Panc1 (cell line): ENCODE data around the gene IFNAR2. TPM values are rescaled to one million over a fixed set of nuclear protein-coding genes. Genes with fewer than 3 reads are reported as not detected.

Source experiments
- ATAC-seq: fragments of 200-7000 bp; cut with Tn5 transposase; 2 replicates; pipeline ENCODE4 v1.9.1; 2020; ENCODE audit warnings: mild to moderate bottlenecking, moderate library complexity
- BruUV-seq: library from RNA; stranded (reverse); fragments of 400-500 nt; replicated peaks from 2 replicates; lab custom pipeline; 2021; lab: Mats Ljungman, UMichigan
- CTCF ChIA-PET: fragments of 300-600 bp; sonication (Branson Sonifier 250); formaldehyde crosslinking; loops from one replicate; lab custom pipeline; 2022; ENCODE audit warnings: antibody characterized with exemption; lab: Charles Lee
- POLR2A ChIA-PET: fragments of 300-600 bp; sonication (Branson Sonifier 250); formaldehyde crosslinking; loops from one replicate; lab custom pipeline; 2022; ENCODE audit warnings: antibody characterized with exemption; lab: Charles Lee
- DNase-seq: peaks from one replicate; pipeline ENCODE4 v3.0.0-alpha.2; 2010; ENCODE audit warnings: low read depth, low spot score
- H3K27ac ChIP-seq: 2 replicates; pipeline ENCODE4 v1.5.1; 2011; ENCODE audit warnings: mild to moderate bottlenecking, low read length, inconsistent platforms
- H3K27me3 ChIP-seq: fragments of 200-500 bp; sonication (Bioruptor generic); 2 replicates; pipeline ENCODE4 v1.6.0; 2014; ENCODE audit warnings: low read length, inconsistent platforms; ENCODE audit not compliant: control insufficient read depth, insufficient read depth
- H3K36me3 ChIP-seq: fragments of 200-500 bp; sonication (Bioruptor generic); 2 replicates; pipeline ENCODE4 v1.5.1; 2014; ENCODE audit warnings: inconsistent platforms, mild to moderate bottlenecking, low read length, moderate library complexity; ENCODE audit not compliant: control insufficient read depth, insufficient read depth
- H3K4me1 ChIP-seq: 2 replicates; pipeline ENCODE4 v1.5.1; 2011; ENCODE audit warnings: inconsistent platforms, mild to moderate bottlenecking, low read length, moderate library complexity; ENCODE audit not compliant: control insufficient read depth, insufficient read depth
- H3K4me3 ChIP-seq, 2 experiments: 2 replicates each; pipeline ENCODE4 v1.5.1; 2011 to 2012; ENCODE audit warnings: low read depth in 2 of 2, low read length in 2 of 2, mild to moderate bottlenecking in 2 of 2, inconsistent platforms in 1 of 2, moderate library complexity in 1 of 2
- H3K9me3 ChIP-seq: fragments of 200-500 bp; sonication (Bioruptor generic); 2 replicates; pipeline ENCODE4 v1.5.1; 2014; ENCODE audit warnings: low read depth, mild to moderate bottlenecking, inconsistent platforms, low read length, moderate library complexity; ENCODE audit not compliant: control insufficient read depth, insufficient read depth
- CTCF ChIP-seq: fragments of 450-650 bp; IDR thresholded peaks from 2 replicates; pipeline ENCODE4 v1.5.1; 2017; ENCODE audit warnings: mild to moderate bottlenecking
- POLR2AphosphoS5 ChIP-seq: IDR thresholded peaks from 2 replicates; pipeline ENCODE4 v1.6.1; 2012; ENCODE audit warnings: mild to moderate bottlenecking, low read depth, low read length, moderate library complexity
- REST ChIP-seq, 2 experiments: IDR thresholded peaks; 2 replicates each; pipeline ENCODE4 v1.6.1; 2011 to 2012; ENCODE audit warnings: low read depth in 2 of 2, control low read depth in 1 of 2, low read length in 1 of 2, mild to moderate bottlenecking in 1 of 2, moderate library complexity in 1 of 2; ENCODE audit not compliant: insufficient read depth in 1 of 2
- SIN3A ChIP-seq: IDR thresholded peaks from 2 replicates; pipeline ENCODE4 v1.6.1; 2012; ENCODE audit warnings: low read depth, mild to moderate bottlenecking, low read length, moderate library complexity, borderline replicate concordance; ENCODE audit not compliant: insufficient read depth
- TCF7L2 ChIP-seq: IDR thresholded peaks from 2 replicates; pipeline ENCODE4 v1.6.1; 2011; ENCODE audit warnings: mild to moderate bottlenecking, low read depth, low read length, inconsistent platforms
- in situ Hi-C: cut with HindIII; loops from 2 replicates; pipeline ENCODE4 v1.10.0; 2016; ENCODE audit warnings: low sequenced_read_pairs, low pct_unique_long_range_greater_than_20kb
- intact Hi-C: fragments of 100-400 bp; cut with micrococcal nuclease; formaldehyde crosslinking; loops from one replicate; pipeline ENCODE4 v1.10.0; 2022; ENCODE audit not compliant: unreplicated experiment
- total RNA-seq: library from RNA; stranded (reverse); gene quantifications from one replicate; pipeline ENCODE4 v1.2.1, GENCODE V29; 2021; ENCODE audit not compliant: unreplicated experiment

Gene IFNAR2
- total RNA-seq, 1 experiment from 2014 or later: 18.2 TPM

- in situ Hi-C loops: no loop called here
These were observed 30.7 kb upstream of the IFNAR2 start for GRCh38 chr21:33199100-33199464.

GRCh38 chr21:33199516-33200217, 30.1 kb upstream of the IFNAR2 start:
- peaks cover 5% of the 10 kb centered on the region; the same call in 1 of the 2 replicates for H3K4me1 ChIP-seq
- H3K4me3 ChIP-seq: no peak overlapping the region
- BruUV-seq: no TSS peak
- no peak overlapping the region for H3K27ac ChIP-seq
- POLR2A ChIA-PET: interaction anchor here (0.6 kb wide), 2 partner anchors 142 to 245 kb away, joined by 3 to 11 read pairs; no protein-coding TSS in a partner anchor
- TF ChIP-seq CTCF: peak; percentile 74
- no peak for TF ChIP-seq POLR2AphosphoS5
- TF ChIP-seq TCF7L2: peak; percentile 70; the same call in 1 of the 2 replicates
- no peaks in the 10 kb centered on the region for H3K9me3 ChIP-seq
- in situ Hi-C loops (no loop called here), intact Hi-C loops (loop anchor here (5.0 kb wide), 3 partner anchors 163 to 367 kb away; no protein-coding TSS in a partner anchor)
- no peaks in the 10 kb centered on the region for H3K27me3 ChIP-seq
- H3K36me3 ChIP-seq: no peaks in the 10 kb centered on the region
- ATAC-seq (peak; percentile 86), DNase-seq (peak; percentile 61)
- CTCF ChIA-PET: interaction anchor here (0.6 to 1.1 kb wide), 5 partner anchors 161 to 558 kb away, joined by 3 to 20 read pairs (median 6); partner anchors contain the start of gene PAXBP1

More at GRCh38 chr21:33199100-33199464, 30.7 kb upstream of the IFNAR2 start:
- ChIA-PET CTCF (no interaction called here), POLR2A (no interaction called here)
- H3K27ac ChIP-seq: no peak overlapping the region
- BruUV-seq: no TSS peak
- TF ChIP-seq SIN3A (no peak), TCF7L2 (no peak), REST (IDR thresholded peaks at IDR 0.05; ENCODE audit: insufficient read depth in 1 of 2, low read depth in 2 of 2, low read length in 1 of 2) (no peak), CTCF (no peak), POLR2AphosphoS5 (no peak)
- no peaks in the 10 kb centered on the region for H3K9me3 ChIP-seq
- H3K4me3 ChIP-seq: no peak overlapping the region
- H3K4me1 ChIP-seq: peaks cover 5% of the 10 kb centered on the region; the same call in 1 of the 2 replicates
- H3K36me3 ChIP-seq: no peaks in the 10 kb centered on the region
- H3K27me3 ChIP-seq: no peaks in the 10 kb centered on the region
- DNase-seq: no peak
- intact Hi-C loops: loop anchor here (5.0 kb wide), 3 partner anchors 163 to 367 kb away; no protein-coding TSS in a partner anchor
- no peak for ATAC-seq
